Stimulated activated CD8-positive, alpha-beta memory T cell treated with anti-CD3 and anti-CD28 coated beads, Interleukin-4, amount 100 ng/mL, for 1 hour (primary cell): Measurements from ENCODE around the gene PLD2.
A peak's percentile ranks its signal among the peaks of the same experiment; 100 is the strongest.
"Not testable (repeated sequence)": the region's sequence is repeated elsewhere in the genome, so short reads cannot be mapped to it uniquely, and the experiment has no call there.

Source experiments
- DNase-seq, 2 donors: peaks; one replicate each; pipeline ENCODE4 v3.0.0-alpha.2; 2020; ENCODE audit warnings: low read depth in 2 of 2, low spot score in 1 of 2

Gene PLD2

DNA sequence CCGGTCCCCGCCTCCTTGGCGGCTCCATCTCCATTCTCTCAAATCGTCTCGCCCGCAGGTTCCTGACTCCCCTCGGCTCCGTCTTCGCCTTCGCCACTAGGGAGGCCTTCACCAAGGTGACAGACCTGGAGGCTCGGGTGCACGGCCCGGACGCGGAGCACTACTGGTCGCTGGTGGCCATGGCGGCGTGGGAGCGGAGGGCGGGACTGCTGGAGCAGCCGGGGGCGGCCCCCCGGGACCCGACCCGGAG, 17.3 kb upstream of the PLD2 start:
- no peak for DNase-seq

GRCh38 chr17:4789951-4790704, 16.8 kb upstream of the PLD2 start:
- DNase-seq, result peak; percentile 33 to 67

- no peak for DNase-seq
These were observed 16.3 kb upstream of the PLD2 start for GRCh38 chr17:4790705-4791088.

- no peak for DNase-seq
These were observed 11.8 kb upstream of the PLD2 start for GRCh38 chr17:4795168-4795567.

DNA sequence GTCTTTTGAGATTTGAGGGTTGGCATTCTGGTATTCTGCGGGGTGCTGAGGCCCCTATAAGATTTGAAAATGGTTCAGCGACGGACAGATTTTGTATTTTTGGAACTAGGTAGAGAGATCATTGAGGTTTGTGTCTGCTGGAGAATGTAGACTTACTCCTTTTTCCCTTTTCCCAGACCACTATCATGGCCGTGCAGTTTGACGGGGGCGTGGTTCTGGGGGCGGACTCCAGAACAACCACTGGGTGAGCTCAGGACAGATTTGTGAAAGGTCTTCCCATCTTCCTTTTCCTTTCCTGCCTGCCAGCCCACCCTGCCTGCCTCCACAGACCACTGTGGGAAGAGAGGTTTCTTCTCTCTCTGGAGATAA, 10.4 kb upstream of the PLD2 start:
- DNase-seq, result no peak

- DNase-seq, result no peak
These were observed 6.3 kb upstream of the PLD2 start for GRCh38 chr17:4800462-4801196.

GRCh38 chr17:4802228-4802627, 4.7 kb upstream of the PLD2 start, which contains the start of gene C17orf114:
TSS of gene C17orf114 (minus strand) at chr17:4802328.
- no peak for DNase-seq

DNA sequence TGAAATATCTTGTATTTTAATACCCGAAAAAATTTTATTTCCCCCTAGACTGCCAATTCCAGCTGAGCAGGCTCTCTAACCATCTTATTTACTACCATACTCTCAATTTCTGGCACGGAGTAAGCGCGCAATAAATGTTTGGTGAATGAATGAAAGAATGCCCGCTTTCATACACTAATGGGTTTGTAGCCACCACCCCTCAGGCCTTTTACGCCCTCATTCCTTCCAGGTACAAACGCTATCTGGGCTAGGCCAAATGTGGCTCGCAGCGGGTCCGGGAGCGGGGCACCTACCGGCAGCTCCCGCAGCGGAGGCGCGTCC, 536 bp upstream of the PLD2 start:
- no peak for DNase-seq

DNA sequence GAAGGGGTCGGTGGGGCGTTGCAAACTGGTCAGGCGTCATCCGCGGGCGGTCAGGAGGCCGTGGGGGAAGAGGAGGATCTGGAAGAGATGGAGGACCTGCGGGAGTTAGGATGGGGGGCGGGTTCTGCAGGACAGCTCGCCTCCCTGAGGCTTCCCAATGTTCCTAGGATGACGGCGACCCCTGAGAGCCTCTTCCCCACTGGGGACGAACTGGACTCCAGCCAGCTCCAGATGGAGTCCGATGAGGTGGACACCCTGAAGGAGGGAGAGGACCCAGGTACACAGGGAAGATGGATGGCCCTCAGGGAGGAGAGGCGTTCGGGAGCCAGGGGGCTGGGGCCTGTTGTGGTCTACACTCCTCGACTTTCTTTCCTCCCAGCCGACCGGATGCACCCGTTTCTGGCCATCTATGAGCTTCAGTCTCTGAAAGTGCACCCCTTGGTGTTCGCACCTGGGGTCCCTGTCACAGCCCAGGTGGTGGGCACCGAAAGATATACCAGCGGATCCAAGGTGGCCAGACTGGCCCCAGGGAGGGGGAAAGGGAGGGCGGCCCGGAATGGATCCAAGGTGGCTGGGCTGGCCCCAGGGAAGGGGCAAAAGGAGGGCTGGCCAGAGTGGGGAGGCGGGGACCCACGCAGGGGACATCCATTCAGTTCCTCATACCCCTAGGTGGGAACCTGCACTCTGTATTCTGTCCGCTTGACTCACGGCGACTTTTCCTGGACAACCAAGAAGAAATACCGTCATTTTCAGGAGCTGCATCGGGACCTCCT, 839 bp downstream of the PLD2 start:
- no peak for DNase-seq

DNA sequence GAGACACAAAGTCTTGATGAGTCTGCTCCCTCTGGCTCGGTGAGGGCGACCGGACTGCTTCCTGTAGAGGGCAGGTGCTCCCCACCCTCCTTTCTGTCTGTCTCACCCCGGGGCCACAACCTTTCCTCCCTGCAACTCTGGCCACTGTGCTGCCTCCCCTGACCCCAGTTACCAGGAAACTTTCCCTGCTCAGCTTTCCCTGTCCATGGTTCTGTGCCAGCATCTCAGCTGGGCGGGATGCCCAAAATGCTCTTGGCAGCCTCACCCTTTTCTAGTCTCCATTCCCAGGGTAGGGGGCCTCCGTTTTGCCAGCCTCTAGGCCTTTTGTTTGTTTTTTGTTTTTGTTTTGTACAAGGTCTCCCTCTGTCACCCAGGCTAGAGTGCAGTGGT, 1.4 kb downstream of the PLD2 start:
- DNase-seq, result no peak

GRCh38 chr17:4810696-4811290, 3.8 kb downstream of the PLD2 start:
- DNase-seq, result no peak

DNA sequence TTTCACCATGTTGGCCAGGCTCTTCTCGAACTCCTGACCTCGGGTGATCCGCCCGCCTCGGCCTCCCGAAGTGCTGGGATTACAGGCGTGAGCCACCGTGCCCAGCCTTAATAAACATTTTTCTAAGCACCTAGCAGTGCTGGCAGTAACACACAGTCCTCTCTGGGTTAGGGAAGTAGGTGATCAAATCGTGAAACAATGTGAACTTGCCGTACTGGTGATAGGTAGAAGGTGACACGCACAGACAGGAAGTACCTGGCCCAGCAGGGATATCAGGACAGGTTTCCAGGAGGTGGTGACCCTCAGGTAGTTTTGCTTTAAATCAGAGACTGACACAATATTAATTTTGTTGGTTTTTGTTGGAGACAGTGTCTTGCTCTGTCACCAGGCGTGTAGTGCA, 4.5 kb downstream of the PLD2 start:
- no peak for DNase-seq

GRCh38 chr17:4812690-4813089, 5.7 kb downstream of the PLD2 start:
- DNase-seq, result no peak

DNA sequence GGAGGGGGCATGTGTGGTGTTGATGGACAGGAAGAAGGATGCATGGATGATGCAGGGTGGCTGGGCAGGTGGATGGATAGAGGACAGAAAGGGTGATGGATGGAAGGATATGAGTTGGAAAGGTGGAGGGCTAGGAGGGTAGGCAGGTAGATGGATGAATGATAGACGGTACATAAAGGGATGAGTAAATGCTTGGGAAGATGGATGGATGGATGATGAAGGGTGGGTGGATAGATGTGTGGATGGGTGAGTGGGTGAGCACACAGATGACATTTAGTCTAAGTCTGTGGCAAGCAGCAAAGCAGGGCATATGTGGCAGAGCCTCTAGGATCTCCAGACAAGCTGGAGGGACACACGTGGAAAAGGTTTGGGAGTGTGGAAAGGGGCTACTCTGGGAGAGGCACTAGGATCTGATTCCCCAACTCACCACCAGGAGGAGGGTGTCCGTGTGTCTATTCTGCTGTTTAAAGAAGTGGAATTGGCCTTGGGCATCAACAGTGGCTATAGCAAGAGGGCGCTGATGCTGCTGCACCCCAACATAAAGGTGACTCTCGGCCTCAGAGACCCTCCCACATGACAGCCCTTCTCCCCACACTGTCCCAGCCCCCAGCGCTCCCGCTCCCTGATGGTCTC, 8.2 kb downstream of the PLD2 start:
- no peak for DNase-seq

- DNase-seq, result no peak
These were observed 9.9 kb downstream of the PLD2 start for GRCh38 chr17:4816826-4817225.

DNA sequence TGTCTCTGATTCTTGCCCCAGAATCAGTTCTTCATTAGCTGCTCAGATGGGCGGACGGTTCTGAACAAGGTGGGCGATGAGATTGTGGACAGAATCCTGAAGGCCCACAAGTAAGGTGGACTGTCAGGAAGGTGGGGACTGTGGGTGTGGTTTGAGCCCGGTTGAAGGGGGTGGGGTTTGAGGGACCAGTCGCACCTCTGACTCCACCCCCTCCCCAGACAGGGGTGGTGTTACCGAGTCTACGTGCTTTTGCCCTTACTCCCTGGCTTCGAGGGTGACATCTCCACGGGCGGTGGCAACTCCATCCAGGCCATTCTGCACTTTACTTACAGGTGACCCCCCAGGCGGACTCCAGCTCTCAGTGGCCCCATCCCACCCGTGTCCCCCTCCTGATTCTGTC, 11.3 kb downstream of the PLD2 start:
- DNase-seq, result no peak

- DNase-seq, result no peak
These were observed 15.9 kb downstream of the PLD2 start for GRCh38 chr17:4822835-4823234.

DNA sequence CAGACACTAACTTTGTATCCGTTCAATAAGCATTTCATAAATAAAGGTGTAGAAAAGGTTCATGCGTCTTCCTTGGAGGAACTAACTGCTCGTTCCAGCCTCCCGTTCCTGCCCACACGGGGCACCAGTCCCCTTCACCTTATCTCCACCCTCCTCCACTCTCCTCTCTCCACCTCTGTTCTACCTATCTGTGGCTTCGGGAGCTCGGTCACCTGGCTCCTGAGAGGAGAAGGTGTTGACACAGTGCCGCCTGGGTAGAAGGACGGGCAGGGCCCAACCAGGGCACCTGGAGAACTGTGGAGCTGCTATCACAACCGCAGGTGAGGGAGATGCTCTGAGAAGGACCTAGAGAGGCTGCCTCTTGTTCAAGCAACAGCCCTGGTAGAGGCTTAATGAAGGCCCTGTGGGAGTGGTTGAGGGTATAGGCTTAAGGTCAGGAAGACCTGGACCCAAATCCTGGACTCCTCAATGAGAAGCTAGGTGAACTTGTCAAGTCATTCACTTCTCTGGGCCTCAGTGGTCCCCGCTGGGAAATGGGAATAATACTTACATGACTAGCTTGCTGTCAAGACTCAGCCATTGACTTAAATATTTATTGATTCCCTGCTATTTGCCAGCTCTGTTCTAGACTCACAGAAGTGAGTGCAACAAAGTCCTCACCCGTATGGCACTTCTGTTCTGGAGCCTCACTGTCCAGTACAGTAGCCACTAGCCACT, 16.6 kb downstream of the PLD2 start:
- DNase-seq, result no peak

GRCh38 chr17:4827399-4827798, 20.4 kb downstream of the PLD2 start:
- no peak for DNase-seq

DNA sequence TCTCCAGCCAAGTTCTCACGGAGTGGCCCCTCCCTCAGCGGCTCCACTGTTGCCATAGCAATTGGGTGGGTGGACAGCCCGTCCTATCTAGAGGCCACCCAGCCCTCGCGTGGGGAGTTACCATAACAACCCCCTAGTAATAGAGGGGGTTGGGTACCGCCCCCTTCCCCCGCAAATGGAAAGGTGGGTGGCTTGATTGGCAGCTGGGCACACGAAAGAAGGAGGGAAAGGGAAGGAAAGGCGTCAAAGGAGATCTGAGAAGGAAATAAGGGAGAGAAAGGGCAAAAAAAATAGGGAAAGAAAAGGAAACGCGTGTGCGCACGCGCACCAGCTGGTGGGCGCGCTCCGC, 25.9 kb downstream of the PLD2 start:
- not testable (repeated sequence) for DNase-seq
